ENCODE data around the gene CD248. TPM values are rescaled to one million over a fixed set of nuclear protein-coding genes. Genes with fewer than 3 reads are reported as not detected.

The CD248 gene
- polyA plus RNA-seq, 2 of the 4 experiments (the other 2 are of a cell fraction): 0.03 TPM; not detected in 1

- ChIA-PET CTCF (interaction anchor here (1.0 to 8.7 kb wide), 7 partner anchors 10 to 76 kb away, joined by 3 to 247 read pairs (median 5); partner anchors contain the start of genes B4GAT1, BRMS1 and CD248), POLR2A (no interaction called here)
- H3K4me2 ChIP-seq: no peak overlapping the region
- no peak for TF ChIP-seq RARB (CRISPR knock-in tag; IDR thresholded peaks at IDR 0.05)
- no peak for TF ChIP-seq RFX5 (IDR thresholded peaks at IDR 0.05)
- no peak for TF ChIP-seq KDM1A (IDR thresholded peaks at IDR 0.05; ENCODE audit: low read depth)
- no peak for TF ChIP-seq CTCF (IDR thresholded peaks at IDR 0.05)
- TF ChIP-seq TFCP2L1 (CRISPR knock-in tag; IDR thresholded peaks at IDR 0.05): no peak
- no peak for TF ChIP-seq HDAC2 (IDR thresholded peaks at IDR 0.05)
- TF ChIP-seq HOXB5 (CRISPR knock-in tag; IDR thresholded peaks at IDR 0.05): no peak
- no peak for TF ChIP-seq HMGXB4 (CRISPR knock-in tag; IDR thresholded peaks at IDR 0.05; ENCODE audit: borderline replicate concordance)
- TF ChIP-seq ZNF302 (CRISPR knock-in tag; IDR thresholded peaks at IDR 0.05): no peak
- no peak for TF ChIP-seq CHD4 (IDR thresholded peaks at IDR 0.05; ENCODE audit: borderline replicate concordance)
- no peak for TF ChIP-seq NFE2L2 (conservative IDR thresholded peaks at IDR 0.05; ENCODE audit: low read length)
- TF ChIP-seq CBX8 (IDR thresholded peaks at IDR 0.05): no peak
- TF ChIP-seq FOXS1 (CRISPR knock-in tag; IDR thresholded peaks at IDR 0.05): no peak
- no peak for TF ChIP-seq BCL3 (IDR thresholded peaks at IDR 0.05)
- no peak for TF ChIP-seq ZSCAN20 (CRISPR knock-in tag; IDR thresholded peaks at IDR 0.05)
- TF ChIP-seq FOSB (CRISPR knock-in tag; IDR thresholded peaks at IDR 0.05): no peak
- no peak for TF ChIP-seq CHD2 (IDR thresholded peaks at IDR 0.05; ENCODE audit: low read length, partially characterized antibody)
- no peak overlapping the region for H3K4me3 ChIP-seq
- no peak overlapping the region for H3K27ac ChIP-seq
- DNase-seq (ENCODE audit: low read depth in 1 of 2, low spot score in 1 of 2) (no peak), FAIRE-seq (no peak), ATAC-seq (no peak)
- WGBS (ENCODE audit: missing lambda C conversion rate): 86% methylated on average over 17 of the region's 18 CpGs
- H3K9me3 ChIP-seq: no peaks in the 10 kb centered on the region
- peaks cover 31% of the 10 kb centered on the region for H3K4me1 ChIP-seq
Measured at GRCh38 chr11:66332371-66333219, 15.8 kb upstream of the CD248 start.

GRCh38 chr11:66331542-66332370, 14.9 kb upstream of the CD248 start:
- Histone ChIP-seq H3K4me2 (no peak overlapping the region), H3K27ac (no peak overlapping the region), H3K9me3 (no peaks in the 10 kb centered on the region), H3K4me3 (no peak overlapping the region), H3K4me1 (peaks cover 31% of the 10 kb centered on the region)
- DNase-seq (ENCODE audit: low read depth in 1 of 2, low spot score in 1 of 2): no peak
- FAIRE-seq: no peak
- no peak for ATAC-seq
- ChIA-PET CTCF (interaction anchor here (0.9 to 8.7 kb wide), 8 partner anchors 7 to 77 kb away, joined by 3 to 247 read pairs (median 8); partner anchors contain the start of genes B4GAT1, BRMS1 and CD248), POLR2A (no interaction called here)
- 89% methylated on average over 12 of the region's 12 CpGs for WGBS (ENCODE audit: missing lambda C conversion rate)
- TF ChIP-seq NFE2L2 (conservative IDR thresholded peaks at IDR 0.05; ENCODE audit: low read length) (no peak), MAX (IDR thresholded peaks at IDR 0.05) (no peak), KDM5A (IDR thresholded peaks at IDR 0.05) (no peak), TFCP2L1 (CRISPR knock-in tag; IDR thresholded peaks at IDR 0.05) (no peak), ELK1 (IDR thresholded peaks at IDR 0.05; ENCODE audit: low read depth, low read length) (no peak), PBX3 (IDR thresholded peaks at IDR 0.05) (no peak), PHF8 (IDR thresholded peaks at IDR 0.05; ENCODE audit: borderline replicate concordance, low read depth) (no peak), CHD2 (IDR thresholded peaks at IDR 0.05; ENCODE audit: low read length, partially characterized antibody) (no peak), RAD21 (conservative IDR thresholded peaks at IDR 0.05 in 1 of 2, IDR thresholded peaks at IDR 0.05 in 1 of 2) (no peak), HES2 (IDR thresholded peaks at IDR 0.05) (no peak), BCL3 (IDR thresholded peaks at IDR 0.05) (no peak)
